SK-N-SH treated with all-trans-retinoic acid at 6 μM for 48 hours (cell line): Measurements from ENCODE around the gene LMF2.

Experiments
- ATAC-seq: fragments of 200-7000 bp; cut with Tn5 transposase; 3 replicates; pipeline ENCODE4 v1.9.1; 2020; ENCODE audit warnings: mild to moderate bottlenecking, moderate library complexity
- ARNTL ChIP-seq: fragments of 450-650 bp; formaldehyde crosslinking; IDR thresholded peaks from 2 replicates; pipeline ENCODE4 v1.5.0; 2020; ENCODE audit warnings: low read depth, mild to moderate bottlenecking, moderate library complexity, borderline replicate concordance
- BACH2 ChIP-seq: fragments of 250-450 bp; sonication (Bioruptor Pico); IDR thresholded peaks from 2 replicates; pipeline ENCODE4 v1.9.0; 2021; ENCODE audit warnings: mild to moderate bottlenecking, borderline replicate concordance
- CSDC2 ChIP-seq: fragments of 250-450 bp; sonication (Bioruptor Pico); IDR thresholded peaks from 2 replicates; pipeline ENCODE4 v1.5.0; 2020; ENCODE audit warnings: mild to moderate bottlenecking, moderate library complexity
- ESRRG ChIP-seq: fragments of 250-450 bp; sonication (Bioruptor Pico); IDR thresholded peaks from 2 replicates; pipeline ENCODE4 v1.6.1; 2021; ENCODE audit warnings: mild to moderate bottlenecking
- GLIS3 ChIP-seq: fragments of 250-450 bp; sonication (Bioruptor Pico); IDR thresholded peaks from 2 replicates; pipeline ENCODE4 v1.5.0; 2020; ENCODE audit warnings: mild to moderate bottlenecking, moderate library complexity
- ISL1 ChIP-seq: fragments of 250-450 bp; sonication (Bioruptor Pico); IDR thresholded peaks from 2 replicates; pipeline ENCODE4 v2.1.2; 2022; ENCODE audit warnings: mild to moderate bottlenecking, moderate library complexity
- OSR1 ChIP-seq: fragments of 250-450 bp; sonication (Bioruptor Pico); IDR thresholded peaks from 2 replicates; pipeline ENCODE4 v1.8.0; 2022; ENCODE audit warnings: moderate library complexity, mild to moderate bottlenecking, inconsistent platforms
- PPARA ChIP-seq: fragments of 250-450 bp; sonication (Bioruptor Pico); IDR thresholded peaks from 2 replicates; pipeline ENCODE4 v1.5.0; 2020; ENCODE audit warnings: mild to moderate bottlenecking, borderline replicate concordance
- RARB ChIP-seq: fragments of 250-450 bp; sonication (Bioruptor Pico); IDR thresholded peaks from 2 replicates; pipeline ENCODE4 v1.8.0; 2021; ENCODE audit warnings: mild to moderate bottlenecking, moderate library complexity
- SNAI2 ChIP-seq: fragments of 250-450 bp; sonication (Bioruptor Pico); IDR thresholded peaks from 2 replicates; pipeline ENCODE4 v1.5.0; 2020; ENCODE audit warnings: mild to moderate bottlenecking, moderate library complexity
- TOX ChIP-seq: fragments of 250-450 bp; sonication (Bioruptor Pico); IDR thresholded peaks from 2 replicates; pipeline ENCODE4 v1.8.0; 2021; ENCODE audit warnings: mild to moderate bottlenecking, moderate library complexity, borderline replicate concordance
- ZC3H10 ChIP-seq: fragments of 250-450 bp; sonication (Bioruptor Pico); IDR thresholded peaks from 2 replicates; pipeline ENCODE4 v1.5.1; 2021; ENCODE audit warnings: mild to moderate bottlenecking, moderate library complexity
- ZFP3 ChIP-seq: fragments of 250-450 bp; sonication (Bioruptor Pico); IDR thresholded peaks from 2 replicates; pipeline ENCODE4 v1.5.0; 2020; ENCODE audit warnings: mild to moderate bottlenecking, moderate library complexity
- ZFP30 ChIP-seq: fragments of 450-650 bp; formaldehyde crosslinking; IDR thresholded peaks from 2 replicates; pipeline ENCODE4 v1.5.0; 2022; ENCODE audit warnings: mild to moderate bottlenecking, moderate library complexity
- ZNF565 ChIP-seq: fragments of 450-650 bp; formaldehyde crosslinking; conservative IDR thresholded peaks from 2 replicates; pipeline ENCODE4 v1.5.0; 2020; ENCODE audit warnings: low read depth, mild to moderate bottlenecking, moderate library complexity
- ZNF70 ChIP-seq: fragments of 450-650 bp; formaldehyde crosslinking; IDR thresholded peaks from 2 replicates; pipeline ENCODE4 v1.5.0; 2020; ENCODE audit warnings: mild to moderate bottlenecking, moderate library complexity
- ZNF8 ChIP-seq: fragments of 450-650 bp; formaldehyde crosslinking; IDR thresholded peaks from 2 replicates; pipeline ENCODE4 v1.5.0; 2020; ENCODE audit warnings: mild to moderate bottlenecking, moderate library complexity
- TF ChIP-seq, protein P1 (sequence below): fragments of 250-450 bp; sonication (Bioruptor Pico); IDR thresholded peaks from 2 replicates; pipeline ENCODE4 v1.8.0; 2021; ENCODE audit warnings: low read depth, mild to moderate bottlenecking, moderate library complexity, borderline replicate concordance
- TF ChIP-seq, protein P2 (sequence below): fragments of 250-450 bp; sonication (Bioruptor Pico); IDR thresholded peaks from 2 replicates; pipeline ENCODE4 v1.5.1; 2021; ENCODE audit warnings: mild to moderate bottlenecking, moderate library complexity
- TF ChIP-seq, protein P3 (sequence below): fragments of 250-450 bp; sonication (Bioruptor Pico); IDR thresholded peaks from 2 replicates; pipeline ENCODE4 v1.8.0; 2020; ENCODE audit warnings: mild to moderate bottlenecking, moderate library complexity, borderline replicate concordance
- TF ChIP-seq, protein P4 (sequence below): fragments of 250-450 bp; sonication (Bioruptor Pico); IDR thresholded peaks from 2 replicates; pipeline ENCODE4 v1.5.1; 2020; ENCODE audit warnings: low read depth, mild to moderate bottlenecking, moderate library complexity
- TF ChIP-seq, protein P5 (sequence below): fragments of 250-450 bp; sonication (Bioruptor Pico); IDR thresholded peaks from 2 replicates; pipeline ENCODE4 v1.5.0; 2020; ENCODE audit warnings: mild to moderate bottlenecking, moderate library complexity

Gene LMF2

DNA sequence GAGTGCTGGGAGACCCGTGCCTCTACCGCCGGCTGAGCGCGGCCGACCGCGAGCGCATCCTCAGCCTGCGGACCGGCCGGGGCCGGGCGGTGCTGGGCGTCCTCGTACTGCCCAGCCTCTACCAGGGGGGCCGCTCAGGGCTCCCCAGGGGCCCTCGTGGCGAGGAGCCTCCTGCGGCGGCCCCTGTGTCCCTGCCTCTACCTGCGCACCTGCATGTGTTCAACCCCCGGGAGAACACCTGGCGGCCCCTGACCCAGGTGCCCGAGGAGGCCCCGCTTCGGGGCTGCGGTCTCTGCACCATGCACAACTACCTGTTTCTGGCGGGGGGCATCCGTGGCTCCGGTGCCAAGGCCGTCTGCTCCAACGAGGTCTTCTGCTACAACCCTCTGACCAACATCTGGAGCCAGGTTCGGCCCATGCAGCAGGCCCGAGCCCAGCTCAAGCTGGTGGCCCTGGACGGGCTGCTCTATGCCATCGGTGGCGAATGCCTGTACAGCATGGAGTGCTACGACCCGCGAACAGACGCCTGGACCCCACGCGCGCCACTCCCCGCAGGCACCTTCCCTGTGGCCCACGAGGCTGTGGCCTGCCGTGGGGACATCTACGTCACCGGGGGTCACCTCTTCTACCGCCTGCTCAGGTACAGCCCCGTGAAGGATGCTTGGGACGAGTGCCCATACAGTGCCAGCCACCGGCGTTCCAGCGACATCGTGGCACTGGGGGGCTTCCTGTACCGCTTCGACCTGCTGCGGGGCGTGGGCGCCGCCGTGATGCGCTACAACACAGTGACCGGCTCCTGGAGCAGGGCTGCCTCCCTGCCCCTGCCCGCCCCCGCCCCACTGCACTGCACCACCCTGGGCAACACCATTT lies 41.7 kb upstream of the LMF2 start:
- TF ChIP-seq CSDC2 (CRISPR knock-in tag) (no peak), ZNF565 (no peak), TOX (CRISPR knock-in tag) (no peak), ZC3H10 (CRISPR knock-in tag) (no peak), ZFP3 (CRISPR knock-in tag) (no peak), BACH2 (CRISPR knock-in tag) (no peak), ISL1 (no peak), RARB (CRISPR knock-in tag) (no peak), PPARA (CRISPR knock-in tag) (no peak), SNAI2 (no peak), OSR1 (CRISPR knock-in tag) (no peak), ESRRG (CRISPR knock-in tag) (no peak), ARNTL (CRISPR knock-in tag) (no peak), ZFP30 (CRISPR knock-in tag) (no peak), GLIS3 (CRISPR knock-in tag) (no peak), ZNF8 (no peak)
- TF ChIP-seq, protein P1, sequence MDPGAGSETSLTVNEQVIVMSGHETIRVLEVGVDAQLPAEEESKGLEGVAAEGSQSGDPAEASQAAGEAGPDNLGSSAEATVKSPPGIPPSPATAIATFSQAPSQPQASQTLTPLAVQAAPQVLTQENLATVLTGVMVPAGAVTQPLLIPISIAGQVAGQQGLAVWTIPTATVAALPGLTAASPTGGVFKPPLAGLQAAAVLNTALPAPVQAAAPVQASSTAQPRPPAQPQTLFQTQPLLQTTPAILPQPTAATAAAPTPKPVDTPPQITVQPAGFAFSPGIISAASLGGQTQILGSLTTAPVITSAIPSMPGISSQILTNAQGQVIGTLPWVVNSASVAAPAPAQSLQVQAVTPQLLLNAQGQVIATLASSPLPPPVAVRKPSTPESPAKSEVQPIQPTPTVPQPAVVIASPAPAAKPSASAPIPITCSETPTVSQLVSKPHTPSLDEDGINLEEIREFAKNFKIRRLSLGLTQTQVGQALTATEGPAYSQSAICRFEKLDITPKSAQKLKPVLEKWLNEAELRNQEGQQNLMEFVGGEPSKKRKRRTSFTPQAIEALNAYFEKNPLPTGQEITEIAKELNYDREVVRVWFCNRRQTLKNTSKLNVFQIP, result no peak
- TF ChIP-seq, protein P2, sequence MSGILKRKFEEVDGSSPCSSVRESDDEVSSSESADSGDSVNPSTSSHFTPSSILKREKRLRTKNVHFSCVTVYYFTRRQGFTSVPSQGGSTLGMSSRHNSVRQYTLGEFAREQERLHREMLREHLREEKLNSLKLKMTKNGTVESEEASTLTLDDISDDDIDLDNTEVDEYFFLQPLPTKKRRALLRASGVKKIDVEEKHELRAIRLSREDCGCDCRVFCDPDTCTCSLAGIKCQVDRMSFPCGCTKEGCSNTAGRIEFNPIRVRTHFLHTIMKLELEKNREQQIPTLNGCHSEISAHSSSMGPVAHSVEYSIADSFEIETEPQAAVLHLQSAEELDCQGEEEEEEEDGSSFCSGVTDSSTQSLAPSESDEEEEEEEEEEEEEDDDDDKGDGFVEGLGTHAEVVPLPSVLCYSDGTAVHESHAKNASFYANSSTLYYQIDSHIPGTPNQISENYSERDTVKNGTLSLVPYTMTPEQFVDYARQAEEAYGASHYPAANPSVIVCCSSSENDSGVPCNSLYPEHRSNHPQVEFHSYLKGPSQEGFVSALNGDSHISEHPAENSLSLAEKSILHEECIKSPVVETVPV (CRISPR knock-in tag), result no peak
- TF ChIP-seq, protein P3, sequence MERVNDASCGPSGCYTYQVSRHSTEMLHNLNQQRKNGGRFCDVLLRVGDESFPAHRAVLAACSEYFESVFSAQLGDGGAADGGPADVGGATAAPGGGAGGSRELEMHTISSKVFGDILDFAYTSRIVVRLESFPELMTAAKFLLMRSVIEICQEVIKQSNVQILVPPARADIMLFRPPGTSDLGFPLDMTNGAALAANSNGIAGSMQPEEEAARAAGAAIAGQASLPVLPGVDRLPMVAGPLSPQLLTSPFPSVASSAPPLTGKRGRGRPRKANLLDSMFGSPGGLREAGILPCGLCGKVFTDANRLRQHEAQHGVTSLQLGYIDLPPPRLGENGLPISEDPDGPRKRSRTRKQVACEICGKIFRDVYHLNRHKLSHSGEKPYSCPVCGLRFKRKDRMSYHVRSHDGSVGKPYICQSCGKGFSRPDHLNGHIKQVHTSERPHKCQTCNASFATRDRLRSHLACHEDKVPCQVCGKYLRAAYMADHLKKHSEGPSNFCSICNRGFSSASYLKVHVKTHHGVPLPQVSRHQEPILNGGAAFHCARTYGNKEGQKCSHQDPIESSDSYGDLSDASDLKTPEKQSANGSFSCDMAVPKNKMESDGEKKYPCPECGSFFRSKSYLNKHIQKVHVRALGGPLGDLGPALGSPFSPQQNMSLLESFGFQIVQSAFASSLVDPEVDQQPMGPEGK (CRISPR knock-in tag), result no peak
- no peak for ATAC-seq

DNA sequence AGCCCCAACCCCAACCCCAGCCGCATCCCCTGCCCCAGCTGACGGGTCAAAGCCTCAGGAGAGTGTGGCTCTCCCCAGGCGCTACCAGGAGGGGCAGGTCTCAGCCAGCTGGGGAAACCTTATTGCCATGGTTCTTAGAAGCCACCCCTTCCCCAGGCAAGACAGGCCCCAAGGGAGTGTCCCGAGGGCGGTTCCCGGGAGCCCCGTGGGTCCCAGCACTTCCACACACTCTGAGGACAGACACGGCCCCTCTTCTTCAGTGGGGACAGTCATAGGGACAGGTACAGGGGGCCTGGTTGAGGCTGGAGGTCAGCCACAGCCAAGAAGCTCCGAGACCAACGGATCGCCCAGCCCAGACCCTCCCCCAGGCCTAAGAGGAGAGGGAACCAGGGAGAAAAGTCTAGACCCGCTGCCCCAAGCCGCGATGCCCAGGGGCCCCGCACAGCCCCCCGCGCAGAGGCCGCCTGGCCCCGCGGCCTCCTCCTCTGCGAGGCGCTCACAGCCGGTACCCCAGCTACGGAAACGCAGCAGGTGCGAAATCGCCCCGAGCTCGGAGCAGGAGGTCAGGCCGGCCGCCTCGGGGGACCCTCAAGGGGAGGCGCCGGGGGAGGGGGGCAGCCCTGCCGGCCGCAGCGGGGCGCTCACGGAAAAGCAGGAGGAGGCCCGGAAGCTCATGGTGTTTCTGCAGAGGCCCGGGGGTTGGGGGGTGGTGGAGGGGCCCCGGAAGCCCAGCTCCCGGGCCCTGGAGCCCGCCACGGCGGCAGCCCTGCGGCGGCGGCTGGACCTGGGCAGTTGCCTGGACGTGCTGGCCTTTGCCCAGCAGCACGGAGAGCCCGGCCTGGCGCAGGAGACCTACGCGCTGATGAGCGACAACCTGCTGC lies 40.8 kb upstream of the LMF2 start:
- ATAC-seq, result no peak
- no peak for TF ChIP-seq ZNF70
- TF ChIP-seq ZNF565, result no peak
- no peak for TF ChIP-seq ISL1
- TF ChIP-seq, protein P2 (CRISPR knock-in tag), result no peak
- TF ChIP-seq ARNTL (CRISPR knock-in tag), result no peak
- TF ChIP-seq TOX (CRISPR knock-in tag), result no peak
- no peak for TF ChIP-seq ZNF8
- TF ChIP-seq, protein P4, sequence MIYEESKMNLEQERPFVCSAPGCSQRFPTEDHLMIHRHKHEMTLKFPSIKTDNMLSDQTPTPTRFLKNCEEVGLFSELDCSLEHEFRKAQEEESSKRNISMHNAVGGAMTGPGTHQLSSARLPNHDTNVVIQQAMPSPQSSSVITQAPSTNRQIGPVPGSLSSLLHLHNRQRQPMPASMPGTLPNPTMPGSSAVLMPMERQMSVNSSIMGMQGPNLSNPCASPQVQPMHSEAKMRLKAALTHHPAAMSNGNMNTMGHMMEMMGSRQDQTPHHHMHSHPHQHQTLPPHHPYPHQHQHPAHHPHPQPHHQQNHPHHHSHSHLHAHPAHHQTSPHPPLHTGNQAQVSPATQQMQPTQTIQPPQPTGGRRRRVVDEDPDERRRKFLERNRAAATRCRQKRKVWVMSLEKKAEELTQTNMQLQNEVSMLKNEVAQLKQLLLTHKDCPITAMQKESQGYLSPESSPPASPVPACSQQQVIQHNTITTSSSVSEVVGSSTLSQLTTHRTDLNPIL (CRISPR knock-in tag), result no peak
- no peak for TF ChIP-seq OSR1 (CRISPR knock-in tag)
- no peak for TF ChIP-seq ESRRG (CRISPR knock-in tag)
- no peak for TF ChIP-seq RARB (CRISPR knock-in tag)
- TF ChIP-seq, protein P3 (CRISPR knock-in tag), result no peak
- TF ChIP-seq SNAI2, result no peak
- no peak for TF ChIP-seq PPARA (CRISPR knock-in tag)
- TF ChIP-seq, protein P5, sequence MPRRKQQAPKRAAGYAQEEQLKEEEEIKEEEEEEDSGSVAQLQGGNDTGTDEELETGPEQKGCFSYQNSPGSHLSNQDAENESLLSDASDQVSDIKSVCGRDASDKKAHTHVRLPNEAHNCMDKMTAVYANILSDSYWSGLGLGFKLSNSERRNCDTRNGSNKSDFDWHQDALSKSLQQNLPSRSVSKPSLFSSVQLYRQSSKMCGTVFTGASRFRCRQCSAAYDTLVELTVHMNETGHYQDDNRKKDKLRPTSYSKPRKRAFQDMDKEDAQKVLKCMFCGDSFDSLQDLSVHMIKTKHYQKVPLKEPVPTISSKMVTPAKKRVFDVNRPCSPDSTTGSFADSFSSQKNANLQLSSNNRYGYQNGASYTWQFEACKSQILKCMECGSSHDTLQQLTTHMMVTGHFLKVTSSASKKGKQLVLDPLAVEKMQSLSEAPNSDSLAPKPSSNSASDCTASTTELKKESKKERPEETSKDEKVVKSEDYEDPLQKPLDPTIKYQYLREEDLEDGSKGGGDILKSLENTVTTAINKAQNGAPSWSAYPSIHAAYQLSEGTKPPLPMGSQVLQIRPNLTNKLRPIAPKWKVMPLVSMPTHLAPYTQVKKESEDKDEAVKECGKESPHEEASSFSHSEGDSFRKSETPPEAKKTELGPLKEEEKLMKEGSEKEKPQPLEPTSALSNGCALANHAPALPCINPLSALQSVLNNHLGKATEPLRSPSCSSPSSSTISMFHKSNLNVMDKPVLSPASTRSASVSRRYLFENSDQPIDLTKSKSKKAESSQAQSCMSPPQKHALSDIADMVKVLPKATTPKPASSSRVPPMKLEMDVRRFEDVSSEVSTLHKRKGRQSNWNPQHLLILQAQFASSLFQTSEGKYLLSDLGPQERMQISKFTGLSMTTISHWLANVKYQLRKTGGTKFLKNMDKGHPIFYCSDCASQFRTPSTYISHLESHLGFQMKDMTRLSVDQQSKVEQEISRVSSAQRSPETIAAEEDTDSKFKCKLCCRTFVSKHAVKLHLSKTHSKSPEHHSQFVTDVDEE (CRISPR knock-in tag), result no peak
- TF ChIP-seq CSDC2 (CRISPR knock-in tag), result no peak
- TF ChIP-seq ZC3H10 (CRISPR knock-in tag), result no peak
- TF ChIP-seq ZFP30 (CRISPR knock-in tag), result no peak
